NCI-H2171 treated with DMSO at 0.1 percent for 48 hours (cell line): ENCODE measurements around the gene TRDN.
"Not testable (repeated sequence)": the region's sequence is repeated elsewhere in the genome, so short reads cannot be mapped to it uniquely, and the experiment has no call there.

Source experiments
- DNase-seq: peaks from one replicate; lab custom pipeline; 2025; lab: John Stamatoyannopoulos, UW

Gene TRDN

GRCh38 chr6:123503619-123504018 is 133.1 kb downstream of the TRDN start:
- DNase-seq: no peak

GRCh38 chr6:123497025-123497424 is 139.7 kb downstream of the TRDN start:
- no peak for DNase-seq

GRCh38 chr6:123489589-123489988 is 147.2 kb downstream of the TRDN start:
- no peak for DNase-seq

GRCh38 chr6:123480986-123481385 is 155.8 kb downstream of the TRDN start:
- no peak for DNase-seq

GRCh38 chr6:123472025-123472702 is 164.6 kb downstream of the TRDN start:
- DNase-seq: not testable (repeated sequence)

GRCh38 chr6:123467392-123467791 is 169.4 kb downstream of the TRDN start:
- no peak for DNase-seq

GRCh38 chr6:123462152-123462551 is 174.6 kb downstream of the TRDN start:
- no peak for DNase-seq

GRCh38 chr6:123458218-123458617 is 178.5 kb downstream of the TRDN start:
- no peak for DNase-seq

- DNase-seq: no peak
Measured at GRCh38 chr6:123456836-123457235, 179.9 kb downstream of the TRDN start.

GRCh38 chr6:123454448-123454847 is 182.3 kb downstream of the TRDN start:
- DNase-seq: no peak

GRCh38 chr6:123453071-123453470 is 183.7 kb downstream of the TRDN start:
- DNase-seq: not testable (repeated sequence)

GRCh38 chr6:123448306-123448884 is 188.4 kb downstream of the TRDN start:
- no peak for DNase-seq

GRCh38 chr6:123447315-123447937 is 189.3 kb downstream of the TRDN start:
- no peak for DNase-seq

- no peak for DNase-seq
Measured at GRCh38 chr6:123439371-123439770, 197.4 kb downstream of the TRDN start.

- peak; percentile 4 for DNase-seq
Measured at GRCh38 chr6:123434186-123434585, 202.6 kb downstream of the TRDN start.

GRCh38 chr6:123430970-123431369 is 205.8 kb downstream of the TRDN start:
- no peak for DNase-seq

- DNase-seq: no peak
Measured at GRCh38 chr6:123427008-123427407, 209.7 kb downstream of the TRDN start.

- DNase-seq: no peak
Measured at GRCh38 chr6:123423130-123423529, 213.6 kb downstream of the TRDN start.

- DNase-seq: peak; percentile 23
Measured at GRCh38 chr6:123420512-123420911, 216.2 kb downstream of the TRDN start.

- DNase-seq: no peak
Measured at GRCh38 chr6:123418071-123418470, 218.7 kb downstream of the TRDN start.

GRCh38 chr6:123417535-123417934 is 219.2 kb downstream of the TRDN start:
- no peak for DNase-seq

GRCh38 chr6:123415844-123416468 is 220.8 kb downstream of the TRDN start:
- peak; percentile 55 for DNase-seq

GRCh38 chr6:123404975-123405374 is 231.8 kb downstream of the TRDN start:
- DNase-seq: no peak
